DMS53 (cell line): ENCODE measurements around the gene POLD1.
"Not testable (repeated sequence)": the region's sequence is repeated elsewhere in the genome, so short reads cannot be mapped to it uniquely, and the experiment has no call there.

Source experiments
- DNase-seq: peaks from one replicate; lab custom pipeline; 2025; lab: John Stamatoyannopoulos, UW

The POLD1 gene

DNA sequence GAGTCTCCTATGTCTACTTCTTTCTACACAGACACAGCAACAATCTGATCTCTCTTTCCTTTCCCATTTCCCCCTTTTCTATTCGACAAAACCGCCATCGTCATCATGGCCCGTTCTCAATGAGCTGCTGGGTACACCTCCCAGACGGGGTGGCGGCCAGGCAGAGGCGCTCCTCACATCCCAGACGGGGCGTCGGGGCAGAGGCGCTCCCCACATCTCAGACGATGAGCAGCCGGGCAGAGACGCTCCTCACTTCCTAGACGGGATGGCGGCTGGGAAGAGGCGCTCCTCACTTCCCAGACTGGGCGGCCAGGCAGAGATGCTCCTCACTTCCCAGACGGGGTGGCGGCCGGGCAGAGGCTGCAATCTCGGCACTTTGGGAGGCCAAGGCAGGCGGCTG lies 6.8 kb downstream of the POLD1 start:
- not testable (repeated sequence) for DNase-seq

DNA sequence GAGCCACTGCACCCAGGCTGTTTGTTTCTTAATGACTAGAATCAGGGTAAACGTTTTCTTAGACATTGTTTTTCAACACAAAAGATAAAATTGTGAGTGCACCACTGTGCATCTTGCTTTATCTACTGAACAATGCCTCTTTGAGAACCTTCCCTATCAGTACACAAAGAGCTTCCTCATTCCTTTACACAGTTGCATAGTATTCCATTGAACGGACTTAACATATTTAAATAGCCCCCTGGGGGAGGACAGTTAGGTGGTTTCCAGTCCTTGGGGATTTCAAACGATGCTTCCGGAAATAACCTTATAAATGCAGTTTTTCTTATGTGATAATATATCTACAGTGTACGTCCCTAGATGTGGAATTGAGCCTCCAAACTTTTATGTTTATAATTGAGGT lies 8.6 kb downstream of the POLD1 start:
- no peak for DNase-seq

DNA sequence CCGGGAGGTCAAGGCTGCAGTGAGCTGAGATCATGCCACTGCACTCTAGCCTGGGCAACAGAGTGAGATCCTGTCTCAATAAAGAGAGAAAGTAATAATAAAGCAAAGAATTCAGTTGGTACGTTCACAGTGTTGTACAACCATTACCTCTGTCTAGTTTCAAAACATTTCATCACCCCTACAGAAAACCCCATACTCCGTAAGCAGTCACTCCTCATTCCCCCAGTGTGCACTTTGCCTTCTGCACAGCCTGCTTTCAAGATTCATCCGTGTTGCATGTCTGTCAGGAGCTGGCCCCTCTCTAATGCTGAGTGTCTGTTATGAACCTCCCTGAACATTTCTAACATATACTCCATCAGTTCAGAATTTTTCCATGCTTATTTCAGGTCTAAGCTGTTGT lies 9.4 kb downstream of the POLD1 start:
- no peak for DNase-seq

DNA sequence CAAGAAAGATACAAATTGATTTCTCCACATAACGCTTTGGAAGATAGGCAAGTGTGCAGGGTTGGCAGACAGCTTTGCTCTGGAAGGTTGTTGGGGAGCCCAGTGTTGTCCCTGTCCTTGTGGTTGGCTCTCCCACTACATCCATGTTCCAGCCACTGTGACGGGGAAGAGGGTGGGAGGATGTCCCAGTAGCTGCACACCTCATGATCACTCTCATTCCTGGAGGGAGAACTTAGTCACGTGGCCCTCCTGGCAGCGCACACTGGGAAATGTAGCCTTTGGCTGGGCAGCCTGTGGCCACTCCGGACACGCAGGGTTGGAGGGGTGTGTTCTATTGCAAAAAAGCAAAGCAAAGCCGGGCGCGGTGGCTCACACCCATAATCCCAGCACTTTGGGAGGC lies 9.9 kb downstream of the POLD1 start:
- no peak for DNase-seq

DNA sequence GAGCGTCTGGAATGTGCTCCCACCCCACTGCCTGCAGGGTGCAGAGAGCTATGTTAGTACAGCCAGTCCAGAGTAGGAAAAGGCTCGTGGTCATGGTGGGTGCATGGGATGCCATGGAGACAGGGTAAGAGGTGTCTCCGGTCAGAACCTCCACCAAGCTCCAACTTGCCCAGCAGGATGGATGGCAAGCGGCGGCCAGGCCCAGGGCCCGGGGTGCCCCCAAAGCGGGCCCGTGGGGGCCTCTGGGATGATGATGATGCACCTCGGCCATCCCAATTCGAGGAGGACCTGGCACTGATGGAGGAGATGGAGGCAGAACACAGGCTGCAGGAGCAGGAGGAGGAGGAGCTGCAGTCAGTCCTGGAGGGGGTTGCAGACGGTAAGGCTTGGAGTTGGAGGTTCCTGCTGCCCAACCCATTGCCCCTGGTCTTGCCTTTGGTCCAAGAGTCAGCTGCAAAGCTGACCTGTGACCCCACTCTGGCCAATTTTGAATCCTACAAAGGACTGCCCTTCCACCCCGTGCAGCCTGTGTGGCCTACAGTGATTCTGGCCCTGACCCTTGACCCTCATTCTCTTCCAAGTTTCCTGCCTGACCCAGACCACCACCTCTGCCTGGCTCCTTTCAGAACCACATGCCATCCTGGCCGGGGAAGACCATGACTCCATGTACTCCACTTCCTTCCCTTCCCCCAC lies 14.7 kb downstream of the POLD1 start:
- no peak for DNase-seq

DNA sequence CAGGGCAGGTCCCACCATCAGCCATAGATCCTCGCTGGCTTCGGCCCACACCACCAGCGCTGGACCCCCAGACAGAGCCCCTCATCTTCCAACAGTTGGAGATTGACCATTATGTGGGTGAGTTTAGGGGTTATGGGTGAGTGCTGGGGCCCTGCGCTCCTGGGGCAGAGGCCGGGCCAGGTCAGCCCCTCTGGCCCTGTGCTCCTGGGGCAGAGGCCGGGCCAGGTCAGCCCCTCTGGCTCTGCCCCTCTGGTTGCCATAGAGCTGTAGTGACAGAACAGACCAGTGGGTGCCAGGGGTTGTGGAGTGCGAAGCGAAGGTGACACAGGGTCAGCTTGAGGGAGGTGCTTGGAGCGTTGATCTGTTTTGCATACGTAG lies 15.2 kb downstream of the POLD1 start:
- DNase-seq: no peak

DNA sequence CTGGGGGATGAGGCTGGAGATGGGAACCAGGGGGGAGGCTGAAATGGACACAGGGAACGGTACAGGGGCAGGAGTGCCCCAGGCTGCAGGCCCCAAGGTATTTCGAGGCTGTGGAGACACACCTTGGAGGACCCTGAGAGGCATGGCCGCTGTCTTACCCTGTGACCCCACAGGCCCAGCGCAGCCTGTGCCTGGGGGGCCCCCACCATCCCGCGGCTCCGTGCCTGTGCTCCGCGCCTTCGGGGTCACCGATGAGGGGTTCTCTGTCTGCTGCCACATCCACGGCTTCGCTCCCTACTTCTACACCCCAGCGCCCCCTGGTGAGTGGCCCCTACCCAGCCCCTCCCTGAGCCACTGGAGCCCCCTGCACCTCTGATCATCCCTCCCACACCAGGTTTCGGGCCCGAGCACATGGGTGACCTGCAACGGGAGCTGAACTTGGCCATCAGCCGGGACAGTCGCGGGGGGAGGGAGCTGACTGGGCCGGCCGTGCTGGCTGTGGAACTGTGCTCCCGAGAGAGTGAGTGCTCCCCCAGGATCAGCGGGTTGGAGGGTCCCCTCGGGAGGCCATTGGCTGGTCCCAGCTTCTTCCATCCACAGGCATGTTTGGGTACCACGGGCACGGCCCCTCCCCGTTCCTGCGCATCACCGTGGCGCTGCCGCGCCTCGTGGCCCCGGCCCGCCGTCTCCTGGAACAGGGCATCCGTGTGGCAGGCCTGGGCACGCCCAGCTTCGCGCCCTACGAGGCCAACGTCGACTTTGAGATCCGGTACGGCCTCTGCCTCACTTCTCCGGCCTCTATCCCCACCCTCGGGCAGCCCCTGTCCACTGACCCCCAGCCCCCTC lies 17.7 kb downstream of the POLD1 start:
- no peak for DNase-seq

DNA sequence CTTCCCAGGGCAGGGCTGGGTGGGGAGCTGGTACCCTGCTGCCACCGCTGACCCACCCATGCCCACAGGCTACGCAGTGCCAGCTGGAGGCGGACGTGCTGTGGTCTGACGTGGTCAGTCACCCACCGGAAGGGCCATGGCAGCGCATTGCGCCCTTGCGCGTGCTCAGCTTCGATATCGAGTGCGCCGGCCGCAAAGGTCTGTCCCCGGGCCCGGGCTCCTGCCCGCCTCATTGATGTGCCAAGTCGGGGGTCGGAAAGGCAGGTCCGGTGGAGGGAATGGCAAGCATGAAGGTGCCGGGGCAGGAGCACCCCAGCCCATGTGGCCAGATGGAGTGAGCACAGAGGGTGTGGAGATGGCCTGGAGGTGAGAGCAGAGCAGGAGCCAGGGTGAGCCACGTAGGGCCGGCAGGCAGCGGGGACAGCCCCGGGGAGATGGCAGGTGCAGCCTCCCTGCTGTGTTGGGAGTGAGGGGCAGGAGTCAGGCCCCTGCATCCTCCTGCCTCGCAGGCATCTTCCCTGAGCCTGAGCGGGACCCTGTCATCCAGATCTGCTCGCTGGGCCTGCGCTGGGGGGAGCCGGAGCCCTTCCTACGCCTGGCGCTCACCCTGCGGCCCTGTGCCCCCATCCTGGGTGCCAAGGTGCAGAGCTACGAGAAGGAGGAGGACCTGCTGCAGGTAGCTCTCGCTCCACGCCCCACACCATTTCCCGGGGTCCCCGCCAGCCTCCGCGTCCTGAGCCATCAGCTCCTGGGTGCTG lies 18.6 kb downstream of the POLD1 start:
- no peak for DNase-seq

DNA sequence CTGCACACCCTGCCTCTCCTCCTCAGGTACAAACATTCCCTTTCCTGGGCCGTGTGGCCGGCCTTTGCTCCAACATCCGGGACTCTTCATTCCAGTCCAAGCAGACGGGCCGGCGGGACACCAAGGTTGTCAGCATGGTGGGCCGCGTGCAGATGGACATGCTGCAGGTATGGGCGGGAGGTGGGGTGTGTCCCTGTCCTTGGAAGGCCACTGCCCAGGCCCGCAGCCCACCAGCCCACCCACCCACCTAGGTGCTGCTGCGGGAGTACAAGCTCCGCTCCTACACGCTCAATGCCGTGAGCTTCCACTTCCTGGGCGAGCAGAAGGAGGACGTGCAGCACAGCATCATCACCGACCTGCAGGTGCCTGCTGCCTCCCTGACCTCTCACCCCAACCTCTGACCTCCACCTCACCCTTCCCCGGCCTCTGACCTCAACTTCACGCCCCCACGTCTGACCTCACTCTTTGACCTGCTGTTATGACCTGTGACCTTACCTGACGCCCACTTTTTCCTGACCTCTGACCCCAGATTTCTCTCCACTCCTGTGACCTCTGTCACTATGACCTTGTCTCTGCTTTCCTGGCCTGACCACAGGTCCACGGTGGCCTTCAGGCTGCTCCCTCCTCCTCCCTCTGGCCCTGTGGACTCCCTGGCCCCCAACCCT lies 22.1 kb downstream of the POLD1 start:
- DNase-seq: no peak

DNA sequence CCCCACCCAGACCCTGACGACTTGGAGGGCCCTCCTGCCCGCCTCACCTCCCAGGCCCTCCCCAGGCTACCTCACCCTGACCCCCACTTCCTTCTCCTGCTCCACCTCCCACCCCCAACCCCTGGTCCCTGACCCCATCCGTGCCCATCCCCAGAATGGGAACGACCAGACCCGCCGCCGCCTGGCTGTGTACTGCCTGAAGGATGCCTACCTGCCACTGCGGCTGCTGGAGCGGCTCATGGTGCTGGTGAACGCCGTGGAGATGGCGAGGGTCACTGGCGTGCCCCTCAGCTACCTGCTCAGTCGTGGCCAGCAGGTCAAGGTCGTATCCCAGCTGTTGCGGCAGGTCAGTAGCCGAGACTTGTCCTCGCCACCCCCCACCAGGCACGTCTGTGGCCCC lies 22.7 kb downstream of the POLD1 start:
- no peak for DNase-seq

DNA sequence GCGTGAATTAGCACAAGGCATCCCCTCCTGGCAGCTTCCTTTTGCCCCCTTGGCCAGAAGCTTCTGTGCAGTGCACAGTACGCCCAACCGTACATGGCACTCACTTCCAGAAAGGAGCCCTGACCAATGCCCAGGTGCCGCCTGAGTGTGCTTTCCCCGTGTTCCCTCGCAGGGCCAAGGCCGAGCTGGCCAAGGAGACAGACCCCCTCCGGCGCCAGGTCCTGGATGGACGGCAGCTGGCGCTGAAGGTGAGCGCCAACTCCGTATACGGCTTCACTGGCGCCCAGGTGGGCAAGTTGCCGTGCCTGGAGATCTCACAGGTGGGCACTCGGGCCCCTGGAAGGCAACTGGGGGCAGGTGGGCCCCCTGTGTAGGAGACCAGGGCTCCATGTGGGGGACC lies 25.2 kb downstream of the POLD1 start:
- no peak for DNase-seq

DNA sequence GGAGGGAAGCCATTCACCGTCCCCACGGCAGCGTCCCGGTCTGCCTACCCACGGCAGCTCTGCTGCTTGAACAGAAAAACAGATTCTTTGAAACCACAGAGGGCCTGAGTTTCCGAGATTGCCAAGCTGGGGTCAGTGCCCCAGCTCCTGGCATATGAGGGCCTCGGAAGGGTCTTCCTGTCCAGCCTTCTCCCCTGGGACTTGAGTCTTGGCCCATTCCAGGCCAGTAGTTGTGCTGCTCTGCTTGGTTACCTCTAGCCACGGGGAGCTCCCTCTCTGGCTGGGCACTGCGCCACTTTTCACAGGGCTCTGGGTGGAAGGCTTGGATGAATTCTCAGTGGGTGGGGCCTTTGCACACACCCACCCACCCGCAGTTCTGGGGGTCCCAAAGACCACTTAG lies 26.0 kb downstream of the POLD1 start:
- DNase-seq: no peak

DNA sequence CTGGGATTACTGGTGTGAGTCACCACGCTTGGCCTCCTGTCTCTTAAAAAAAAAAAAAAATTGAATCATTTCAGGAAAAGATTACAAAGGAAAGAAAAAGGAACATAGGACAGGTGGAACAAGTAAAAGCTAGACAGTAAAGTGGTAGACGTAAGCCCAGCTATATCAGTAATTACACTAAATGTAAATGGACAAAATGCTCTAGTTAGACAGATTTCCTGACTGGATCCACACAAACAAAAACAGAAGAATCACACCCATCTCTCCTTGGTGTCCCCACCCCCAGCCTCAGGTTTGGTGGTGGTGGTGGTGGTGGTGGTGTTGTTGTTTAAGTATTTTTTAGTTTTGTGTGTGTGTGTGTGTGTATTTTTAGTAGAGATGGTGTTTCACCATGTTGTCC lies 28.3 kb downstream of the POLD1 start:
- DNase-seq: no peak

DNA sequence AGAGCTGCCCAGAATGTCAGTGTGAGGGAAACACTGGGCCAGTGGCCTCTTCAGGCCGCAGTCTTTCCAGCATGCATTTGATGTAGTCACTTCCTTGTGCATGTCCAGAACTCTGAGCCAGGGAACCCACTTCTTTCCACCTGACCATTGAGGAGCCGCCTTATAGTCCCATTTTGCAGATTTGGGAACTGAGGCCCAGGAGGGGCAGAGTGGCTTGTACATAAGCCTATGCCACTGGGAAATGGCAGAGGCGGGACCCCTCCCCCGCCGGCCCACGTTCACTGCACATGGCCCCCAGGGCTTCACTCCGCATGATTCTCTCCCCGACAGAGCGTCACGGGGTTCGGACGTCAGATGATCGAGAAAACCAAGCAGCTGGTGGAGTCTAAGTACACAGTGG lies 28.9 kb downstream of the POLD1 start:
- DNase-seq: no peak

DNA sequence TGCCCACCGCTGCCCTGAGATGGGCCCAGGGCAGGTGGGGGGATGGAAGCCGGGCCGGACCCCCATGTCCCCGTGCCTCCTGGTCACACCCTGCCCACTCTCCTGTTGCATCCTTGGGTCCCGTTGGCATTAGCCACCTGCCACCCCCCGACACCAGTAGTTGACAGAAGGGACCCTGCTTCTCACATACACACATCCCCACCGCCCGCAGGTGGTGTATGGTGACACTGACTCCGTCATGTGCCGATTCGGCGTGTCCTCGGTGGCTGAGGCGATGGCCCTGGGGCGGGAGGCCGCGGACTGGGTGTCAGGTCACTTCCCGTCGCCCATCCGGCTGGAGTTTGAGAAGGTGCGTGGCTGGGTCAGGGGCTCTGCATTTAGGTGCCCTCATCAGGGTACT lies 29.4 kb downstream of the POLD1 start:
- DNase-seq: no peak

DNA sequence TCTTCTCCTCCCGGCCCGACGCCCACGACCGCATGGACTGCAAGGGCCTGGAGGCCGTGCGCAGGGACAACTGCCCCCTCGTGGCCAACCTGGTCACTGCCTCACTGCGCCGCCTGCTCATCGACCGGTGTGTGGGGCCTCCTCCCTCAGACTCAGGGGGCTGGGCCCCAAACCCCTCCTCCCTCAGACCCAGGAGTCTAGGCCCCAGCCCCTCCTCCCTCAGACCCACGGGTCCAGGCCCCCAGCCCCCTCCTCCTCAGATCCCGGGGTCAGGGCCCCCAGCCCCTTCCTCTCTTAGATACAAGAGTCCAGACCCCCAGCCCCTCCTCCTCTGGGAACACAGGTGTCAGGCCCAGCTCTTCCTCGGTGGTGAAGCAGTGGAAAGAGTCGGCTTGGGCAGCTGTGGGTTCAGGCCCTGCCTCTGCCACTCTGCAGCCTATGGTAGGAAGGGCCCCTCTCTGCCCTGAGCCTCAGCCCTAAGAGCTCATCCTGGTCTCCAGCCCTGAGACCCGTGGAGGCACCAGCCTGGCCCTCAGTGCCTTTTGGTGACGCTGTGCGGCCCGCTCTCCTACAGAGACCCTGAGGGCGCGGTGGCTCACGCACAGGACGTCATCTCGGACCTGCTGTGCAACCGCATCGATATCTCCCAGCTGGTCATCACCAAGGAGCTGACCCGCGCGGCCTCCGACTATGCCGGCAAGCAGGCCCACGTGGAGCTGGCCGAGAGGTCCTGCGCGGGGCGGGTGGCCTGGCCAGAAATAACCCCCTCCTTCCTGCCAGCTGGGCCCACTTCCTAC lies 30.9 kb downstream of the POLD1 start:
- DNase-seq: peak; percentile 78

DNA sequence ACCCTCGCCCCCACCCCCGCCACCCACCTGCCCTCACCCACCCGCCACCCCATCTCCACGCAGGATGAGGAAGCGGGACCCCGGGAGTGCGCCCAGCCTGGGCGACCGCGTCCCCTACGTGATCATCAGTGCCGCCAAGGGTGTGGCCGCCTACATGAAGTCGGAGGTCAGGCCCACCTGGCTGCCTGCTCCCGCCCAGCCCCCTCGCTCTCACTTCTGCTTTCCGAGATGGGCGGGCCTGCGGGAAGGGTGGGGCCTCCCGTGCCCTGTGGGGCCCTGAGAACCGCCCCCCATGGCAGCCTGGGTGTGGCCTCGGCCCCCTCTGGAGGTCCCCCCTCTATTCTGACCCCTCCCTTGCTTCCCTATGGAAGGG lies 31.5 kb downstream of the POLD1 start:
- no peak for DNase-seq

DNA sequence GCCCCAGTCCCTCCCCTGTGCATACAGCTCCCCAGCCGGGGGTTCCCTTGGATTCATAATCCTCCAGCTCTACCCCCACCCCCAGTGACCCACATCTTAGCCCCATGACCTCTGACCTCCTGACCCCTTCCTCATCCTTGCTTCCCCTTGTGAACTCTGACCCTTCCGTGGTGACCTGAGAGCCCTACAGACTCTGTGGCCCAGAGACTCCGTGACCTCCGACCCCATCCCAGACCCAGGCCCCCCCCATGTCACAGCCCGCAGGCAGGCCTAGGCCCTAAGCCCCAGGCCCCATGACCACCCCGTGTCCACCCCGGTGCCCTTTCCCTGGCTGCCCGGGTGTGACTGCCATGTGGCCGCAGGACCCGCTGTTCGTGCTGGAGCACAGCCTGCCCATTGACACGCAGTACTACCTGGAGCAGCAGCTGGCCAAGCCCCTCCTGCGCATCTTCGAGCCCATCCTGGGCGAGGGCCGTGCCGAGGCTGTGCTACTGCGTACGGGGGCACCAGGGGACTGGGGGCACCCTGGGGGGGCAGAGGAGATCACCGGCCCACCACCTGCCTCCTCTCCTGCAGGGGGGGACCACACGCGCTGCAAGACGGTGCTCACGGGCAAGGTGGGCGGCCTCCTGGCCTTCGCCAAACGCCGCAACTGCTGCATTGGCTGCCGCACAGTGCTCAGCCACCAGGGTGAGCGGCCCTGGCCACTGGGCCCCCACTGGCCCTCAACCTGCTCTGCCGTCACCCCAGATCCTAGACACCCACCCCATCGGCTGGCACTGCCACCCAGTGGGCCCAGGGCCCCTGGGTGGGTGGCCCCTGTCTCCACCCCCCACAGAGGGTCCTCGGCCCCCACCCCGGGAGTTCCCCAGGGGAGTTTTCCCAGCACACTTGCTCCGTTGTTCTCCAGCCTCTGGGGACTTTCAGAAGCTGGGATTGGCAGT lies 32.2 kb downstream of the POLD1 start:
- no peak for DNase-seq

DNA sequence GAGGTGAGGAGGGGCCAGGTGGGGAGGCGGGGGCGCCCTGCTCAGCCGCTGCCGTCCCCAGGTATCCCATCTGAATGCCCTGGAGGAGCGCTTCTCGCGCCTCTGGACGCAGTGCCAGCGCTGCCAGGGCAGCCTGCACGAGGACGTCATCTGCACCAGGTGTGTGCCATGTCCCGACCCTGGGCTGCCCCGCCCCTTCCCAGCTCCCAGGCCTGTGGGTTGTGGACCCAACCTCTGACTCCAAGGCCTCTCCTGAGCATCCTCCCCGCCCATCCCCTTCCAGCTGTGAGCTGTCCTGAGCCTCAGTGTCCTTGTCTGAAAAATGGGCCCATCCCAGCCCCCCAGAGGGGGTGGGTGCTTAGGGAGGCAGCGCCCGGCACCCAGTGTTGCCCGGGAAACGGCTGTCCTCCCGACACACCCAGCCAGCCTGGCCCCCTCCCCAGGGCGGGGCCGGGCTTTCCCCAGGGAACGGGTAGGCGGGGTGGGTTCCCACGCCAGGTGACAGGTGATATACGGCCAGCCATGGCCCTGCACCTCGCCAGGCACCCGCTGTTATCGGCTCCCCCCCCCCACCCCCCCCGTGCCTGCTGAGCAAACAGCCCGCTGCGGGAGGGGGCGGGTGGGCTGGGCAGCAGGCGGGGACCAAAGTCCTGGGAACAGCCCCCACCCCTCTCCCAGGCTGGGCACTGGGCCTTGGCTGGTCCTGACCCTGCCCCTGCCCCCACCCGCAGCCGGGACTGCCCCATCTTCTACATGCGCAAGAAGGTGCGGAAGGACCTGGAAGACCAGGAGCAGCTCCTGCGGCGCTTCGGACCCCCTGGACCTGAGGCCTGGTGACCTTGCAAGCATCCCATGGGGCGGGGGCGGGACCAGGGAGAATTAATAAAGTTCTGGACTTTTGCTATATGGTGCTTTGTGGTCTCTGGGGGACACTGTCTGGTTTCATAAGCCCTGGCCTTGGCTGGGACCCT lies 33.2 kb downstream of the POLD1 start:
- peak; percentile 83 for DNase-seq
